Gastrocnemius medialis (tissue), 4 donors: Measurements from ENCODE around the gene MAST4. TPM values are rescaled to one million over a fixed set of nuclear protein-coding genes. Genes with fewer than 3 reads are reported as not detected.

Experiments
- ATAC-seq, 2 donors: fragments of 150-250 bp; one replicate each; pipeline ENCODE4 v1.9.1; 2016
- DNase-seq, 2 donors: peaks; one replicate each; pipeline ENCODE4 v3.0.0-alpha.2; 2019
- H3K27ac ChIP-seq, 4 donors: fragments of 200-600 bp; sonication (generic); 1 replicate in 1 of 4; 2 replicates in 3 of 4; pipeline ENCODE4 v1.5.1; 2016 to 2018; ENCODE audit warnings: mild to moderate bottlenecking in 2 of 4, moderate library complexity in 1 of 4
- H3K27me3 ChIP-seq, 3 donors: fragments of 200-600 bp; sonication (generic) in 2 of 3; 1 replicate in 1 of 3; 2 replicates in 2 of 3; pipeline versions ENCODE4 v1.5.1 to v1.6.0; 2016 to 2019; ENCODE audit warnings: mild to moderate bottlenecking in 1 of 3, moderate library complexity in 1 of 3
- H3K36me3 ChIP-seq, 2 donors: fragments of 200-600 bp; sonication (generic) in 1 of 2; one replicate each; pipeline ENCODE4 v1.5.1; 2017 to 2018
- H3K4me1 ChIP-seq, 2 donors: fragments of 200-600 bp; sonication (generic) in 1 of 2; one replicate each; pipeline ENCODE4 v1.5.1; 2016 to 2017; ENCODE audit warnings: mild to moderate bottlenecking in 2 of 2
- H3K4me3 ChIP-seq, 4 donors: fragments of 200-600 bp; sonication (generic) in 3 of 4; 1 replicate in 1 of 4; 2 replicates in 3 of 4; pipeline ENCODE4 v1.5.1; 2016 to 2019; ENCODE audit warnings: mild to moderate bottlenecking in 2 of 4
- H3K9me3 ChIP-seq, 3 donors: fragments of 200-600 bp; sonication (generic) in 2 of 3; 1 replicate in 1 of 3; 2 replicates in 2 of 3; pipeline ENCODE4 v1.5.1; 2016 to 2019
- CTCF ChIP-seq, 5 experiments: fragments of 450-650 bp in 3 of 5; fragments of 200-600 bp in 2 of 5; sonication (generic) in 2 of 5; IDR thresholded peaks in 4 of 5; conservative IDR thresholded peaks in 1 of 5; 1 replicate in 4 of 5; 2 replicates in 1 of 5; pipeline ENCODE4 v1.5.1; 2016 to 2019; ENCODE audit warnings: antibody characterized with exemption in 5 of 5, mild to moderate bottlenecking in 3 of 5, moderate library complexity in 3 of 5
- POLR2A ChIP-seq, 2 donors: fragments of 450-650 bp; IDR thresholded peaks; one replicate each; pipeline ENCODE4 v1.6.1; 2017; ENCODE audit warnings: antibody characterized with exemption in 2 of 2, mild to moderate bottlenecking in 2 of 2, moderate library complexity in 2 of 2
- in situ Hi-C, 4 donors: fragments of 200-750 bp; cut with MboI; loops; one replicate each; pipeline versions ENCODE4 v1.15.0 to v1.8.0; 2017; ENCODE audit warnings: low sequenced_read_pairs in 4 of 4
- intact Hi-C: fragments of 100-400 bp; cut with DNase I; formaldehyde crosslinking; loops from one replicate; pipeline ENCODE4 v1.15.1; 2023; ENCODE audit warnings: low total_unique reads
- total RNA-seq, 4 donors: library from RNA; depleted of rRNA; stranded (reverse); fragments of >200 nt; gene quantifications; one replicate each; pipeline versions ENCODE4 v1.1.0 to v1.2.3, GENCODE V29; 2016

MAST4 gene
- total RNA-seq, 4 donors from 2014 or later: 24.1 to 42.0 (median 38.5) TPM

GRCh38 chr5:66830636-66831035 lies 234.4 kb downstream of the MAST4 start:
- peaks cover 5 to 6% of the 10 kb centered on the region in 2 donors for H3K4me1 ChIP-seq
- ATAC-seq (no peak), DNase-seq (no peak)
- no peak overlapping the region for H3K4me3 ChIP-seq
- no peaks in the 10 kb centered on the region for H3K9me3 ChIP-seq
- TF ChIP-seq CTCF (IDR thresholded peaks at IDR 0.05 in 4 of 5, conservative IDR thresholded peaks at IDR 0.05 in 1 of 5): no peak
- TF ChIP-seq POLR2A (IDR thresholded peaks at IDR 0.05): no peak
- H3K27me3 ChIP-seq: peaks cover 0 to 8% (median 0%) of the 10 kb centered on the region in 3 donors
- in situ Hi-C loops (no loop called here), intact Hi-C loops (no loop called here)
- H3K27ac ChIP-seq: no peak overlapping the region
- H3K36me3 ChIP-seq: no peaks in the 10 kb centered on the region

DNA sequence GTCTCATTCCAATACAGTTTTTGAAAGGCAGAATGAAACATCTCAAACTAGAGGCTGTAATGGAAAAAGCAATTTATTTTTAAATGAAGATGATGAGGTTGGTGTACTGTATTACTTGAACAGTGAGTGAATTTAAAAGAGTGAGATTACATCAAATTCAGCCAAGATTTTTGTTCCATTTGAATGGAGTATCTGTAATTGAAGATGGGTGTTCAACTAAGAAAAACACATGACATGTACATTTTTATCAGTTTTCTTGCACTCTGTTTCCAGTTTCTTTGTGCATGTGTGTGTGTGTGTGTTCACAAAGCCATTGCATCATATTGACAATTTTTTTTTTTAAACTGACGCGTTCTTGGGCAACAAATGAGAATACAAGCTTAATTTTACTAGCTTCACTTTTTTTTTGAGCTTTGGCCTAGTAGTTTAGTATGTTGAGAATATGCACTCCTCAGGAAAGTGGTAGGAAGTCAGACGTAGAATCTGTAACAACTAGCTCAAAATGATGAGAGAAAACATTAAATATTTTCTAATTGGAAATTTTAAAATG lies 243.5 kb downstream of the MAST4 start:
- Histone ChIP-seq H3K4me3 (no peak overlapping the region), H3K4me1 (peaks cover 0 to 4% of the 10 kb centered on the region in 2 donors), H3K27ac (no peak overlapping the region), H3K36me3 (no peaks in the 10 kb centered on the region), H3K9me3 (no peaks in the 10 kb centered on the region), H3K27me3 (no peaks in the 10 kb centered on the region)
- ATAC-seq (no peak), DNase-seq (no peak)
- TF ChIP-seq CTCF (IDR thresholded peaks at IDR 0.05 in 4 of 5, conservative IDR thresholded peaks at IDR 0.05 in 1 of 5) (no peak), POLR2A (IDR thresholded peaks at IDR 0.05) (no peak)
- intact Hi-C loops: no loop called here
- in situ Hi-C loops: no loop called here

- DNase-seq (no peak), ATAC-seq (no peak)
- Histone ChIP-seq H3K27ac (no peak overlapping the region), H3K4me1 (peaks cover 0 to 4% of the 10 kb centered on the region in 2 donors), H3K36me3 (no peaks in the 10 kb centered on the region), H3K4me3 (no peak overlapping the region), H3K27me3 (no peaks in the 10 kb centered on the region), H3K9me3 (no peaks in the 10 kb centered on the region)
- intact Hi-C loops (no loop called here), in situ Hi-C loops (no loop called here)
- TF ChIP-seq CTCF (IDR thresholded peaks at IDR 0.05 in 4 of 5, conservative IDR thresholded peaks at IDR 0.05 in 1 of 5) (no peak), POLR2A (IDR thresholded peaks at IDR 0.05) (no peak)
Observed at GRCh38 chr5:66840511-66841013, 244.4 kb downstream of the MAST4 start.

DNA sequence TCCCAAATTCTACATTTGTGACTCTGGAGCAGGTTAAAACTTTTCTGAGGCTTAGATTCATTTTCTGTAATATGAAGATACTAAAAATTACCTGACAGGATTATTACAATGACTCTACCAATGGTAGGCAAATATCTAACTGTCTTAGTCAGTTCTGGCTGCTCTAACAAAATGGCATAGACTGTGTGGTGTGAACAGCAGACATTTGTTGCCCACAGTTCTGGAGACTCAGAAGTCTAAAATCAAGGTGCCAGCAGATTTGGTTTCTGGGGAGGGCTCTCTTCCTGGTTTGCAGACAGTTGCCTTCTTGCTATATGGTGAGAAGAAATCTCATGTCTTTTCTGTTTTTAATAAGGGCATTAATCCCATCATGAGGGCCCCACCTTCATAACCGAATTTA lies 245.1 kb downstream of the MAST4 start:
- in situ Hi-C loops: no loop called here
- H3K4me3 ChIP-seq: no peak overlapping the region
- no peaks in the 10 kb centered on the region for H3K36me3 ChIP-seq
- H3K9me3 ChIP-seq: no peaks in the 10 kb centered on the region
- no peaks in the 10 kb centered on the region for H3K27me3 ChIP-seq
- no peak for DNase-seq
- no peak overlapping the region for H3K27ac ChIP-seq
- H3K4me1 ChIP-seq: peaks cover 0 to 4% of the 10 kb centered on the region in 2 donors
- TF ChIP-seq POLR2A (IDR thresholded peaks at IDR 0.05) (no peak), CTCF (IDR thresholded peaks at IDR 0.05 in 4 of 5, conservative IDR thresholded peaks at IDR 0.05 in 1 of 5) (no peak)
- intact Hi-C loops: no loop called here
- ATAC-seq: no peak

- Histone ChIP-seq H3K36me3 (no peaks in the 10 kb centered on the region), H3K27ac (no peak overlapping the region), H3K27me3 (no peaks in the 10 kb centered on the region), H3K4me3 (no peak overlapping the region), H3K4me1 (peaks cover 0 to 4% of the 10 kb centered on the region in 2 donors), H3K9me3 (no peaks in the 10 kb centered on the region)
- intact Hi-C loops (no loop called here), in situ Hi-C loops (no loop called here)
- TF ChIP-seq CTCF (IDR thresholded peaks at IDR 0.05 in 4 of 5, conservative IDR thresholded peaks at IDR 0.05 in 1 of 5): no peak
- TF ChIP-seq POLR2A (IDR thresholded peaks at IDR 0.05): no peak
- DNase-seq (no peak), ATAC-seq (no peak)
Observed at GRCh38 chr5:66842540-66842939, 246.3 kb downstream of the MAST4 start.
